Spleen (tissue), 11 donors: ENCODE data around the gene ADARB2. TPM values are rescaled to one million over a fixed set of nuclear protein-coding genes. Genes with fewer than 3 reads are reported as not detected.

Experiments used
- DNase-seq: peaks from one replicate; pipeline ENCODE4 v3.0.0-alpha.2; 2020
- H3K27ac ChIP-seq, 8 donors: fragments of 200-600 bp; sonication (generic) in 7 of 8; 1 replicate in 4 of 8; 2 replicates in 4 of 8; pipeline versions ENCODE4 v1.5.0 to v1.8.0; 2016 to 2021; ENCODE audit warnings: inconsistent platforms in 4 of 8, mild to moderate bottlenecking in 4 of 8, moderate library complexity in 1 of 8
- H3K27me3 ChIP-seq, 7 donors: fragments of 200-600 bp; sonication (generic) in 6 of 7; replicated peaks in 1 of 7; 1 replicate in 4 of 7; 2 replicates in 3 of 7; pipeline versions ENCODE4 v1.5.0 to v1.8.0; 2016 to 2021; ENCODE audit warnings: inconsistent platforms in 3 of 7, mild to moderate bottlenecking in 1 of 7
- H3K36me3 ChIP-seq, 6 donors: fragments of 200-600 bp; sonication (generic) in 5 of 6; 1 replicate in 4 of 6; 2 replicates in 2 of 6; pipeline versions ENCODE4 v1.5.0 to v1.8.0; 2016 to 2021; ENCODE audit warnings: inconsistent platforms in 2 of 6
- H3K4me1 ChIP-seq, 6 donors: fragments of 200-600 bp; sonication (generic) in 5 of 6; 1 replicate in 3 of 6; 2 replicates in 3 of 6; pipeline versions ENCODE4 v1.5.0 to v1.8.0; 2016 to 2021; ENCODE audit warnings: inconsistent platforms in 3 of 6
- H3K4me3 ChIP-seq, 8 donors: fragments of 200-600 bp; sonication (generic) in 7 of 8; 1 replicate in 4 of 8; 2 replicates in 4 of 8; pipeline versions ENCODE4 v1.5.0 to v1.8.0; 2016 to 2021; ENCODE audit warnings: inconsistent platforms in 4 of 8, mild to moderate bottlenecking in 4 of 8, moderate library complexity in 2 of 8
- H3K9me3 ChIP-seq, 8 donors: fragments of 200-600 bp; sonication (generic) in 7 of 8; 1 replicate in 4 of 8; 2 replicates in 4 of 8; pipeline versions ENCODE4 v1.5.0 to v1.8.0; 2016 to 2021; ENCODE audit warnings: inconsistent platforms in 4 of 8
- POLR2A ChIP-seq, 3 donors: fragments of 450-650 bp; IDR thresholded peaks; one replicate each; pipeline ENCODE4 v1.5.1; 2017; ENCODE audit warnings: antibody characterized with exemption in 3 of 3, mild to moderate bottlenecking in 1 of 3
- POLR2AphosphoS5 ChIP-seq, 3 donors: sonication (generic); formaldehyde crosslinking; IDR thresholded peaks; one replicate each; pipeline ENCODE4 v1.5.1; 2017; ENCODE audit warnings: antibody characterized with exemption in 3 of 3
- WGBS, 5 donors: extraction: QIAGEN DNeasy Blood & Tissue Kit in 3 of 5; methylation state at CpG; one replicate each; pipeline versions ENCODE4 v1.1.5 to v1.1.7; 2013 to 2018; 5-methylcytosine and 5-hydroxymethylcytosine counted together
- intact Hi-C: fragments of 100-400 bp; cut with DNase I; formaldehyde crosslinking; loops from one replicate; pipeline ENCODE4 v1.15.0; 2023; ENCODE audit warnings: low total_unique reads
- polyA plus RNA-seq, 3 donors: library from polyadenylated mRNA; stranded (reverse); fragments of 200-250 nt; gene quantifications; one replicate each; pipeline ENCODE4 v1.2.1, GENCODE V29; 2013
- total RNA-seq, 7 donors: library from RNA; depleted of rRNA in 3 of 7; stranded (reverse); fragments of >200 nt in 3 of 7; fragmentation: NEBNext Ultra II Directional in 4 of 7; extraction: Animal tissue kit (Norgen Biotek cat#: 25700) in 4 of 7; gene quantifications; one replicate each; pipeline versions ENCODE4 v1.1.0 to v1.2.1, GENCODE V29; 2016 to 2021
- TF ChIP-seq, protein P1 (sequence below), 11 experiments: fragments of 200-600 bp in 7 of 11; fragments of 450-650 bp in 4 of 11; sonication (generic) in 4 of 11; IDR thresholded peaks in 8 of 11; conservative IDR thresholded peaks in 3 of 11; 1 replicate in 7 of 11; 2 replicates in 4 of 11; pipeline versions ENCODE4 v1.4.0 to v1.8.0; 2016 to 2021; ENCODE audit warnings: antibody characterized with exemption in 11 of 11, inconsistent platforms in 4 of 11, mild to moderate bottlenecking in 1 of 11
- donor health status: healthy with polysubstance abuse.
- donor health status: DM: no; HTN: no; CAD: no; lungs with moderate emphysema.
- donor health status: DM: no; HTN: no; CAD: no.
- donor health status: Bipolar disorder and iron deficiency.
- donor health status: healthy.
- donor health status: DM: no; HTN: no; CAD: no.
- donor health status: DM: yes; HTN: yes; CAD: no.

The ADARB2 gene
- total and polyA plus RNA-seq, 10 donors: 0.05 to 8.1 (median 0.96) TPM

- TF ChIP-seq, protein P1, sequence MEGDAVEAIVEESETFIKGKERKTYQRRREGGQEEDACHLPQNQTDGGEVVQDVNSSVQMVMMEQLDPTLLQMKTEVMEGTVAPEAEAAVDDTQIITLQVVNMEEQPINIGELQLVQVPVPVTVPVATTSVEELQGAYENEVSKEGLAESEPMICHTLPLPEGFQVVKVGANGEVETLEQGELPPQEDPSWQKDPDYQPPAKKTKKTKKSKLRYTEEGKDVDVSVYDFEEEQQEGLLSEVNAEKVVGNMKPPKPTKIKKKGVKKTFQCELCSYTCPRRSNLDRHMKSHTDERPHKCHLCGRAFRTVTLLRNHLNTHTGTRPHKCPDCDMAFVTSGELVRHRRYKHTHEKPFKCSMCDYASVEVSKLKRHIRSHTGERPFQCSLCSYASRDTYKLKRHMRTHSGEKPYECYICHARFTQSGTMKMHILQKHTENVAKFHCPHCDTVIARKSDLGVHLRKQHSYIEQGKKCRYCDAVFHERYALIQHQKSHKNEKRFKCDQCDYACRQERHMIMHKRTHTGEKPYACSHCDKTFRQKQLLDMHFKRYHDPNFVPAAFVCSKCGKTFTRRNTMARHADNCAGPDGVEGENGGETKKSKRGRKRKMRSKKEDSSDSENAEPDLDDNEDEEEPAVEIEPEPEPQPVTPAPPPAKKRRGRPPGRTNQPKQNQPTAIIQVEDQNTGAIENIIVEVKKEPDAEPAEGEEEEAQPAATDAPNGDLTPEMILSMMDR (IDR thresholded peaks at IDR 0.05 in 8 of 11, conservative IDR thresholded peaks at IDR 0.05 in 3 of 11): no peak
- TF ChIP-seq POLR2AphosphoS5 (IDR thresholded peaks at IDR 0.05): no peak
- no peak for TF ChIP-seq POLR2A (IDR thresholded peaks at IDR 0.05)
- WGBS, 5 donors: 51 to 59% (median 53%) methylated on average over 10 of the region's 10 CpGs
- Histone ChIP-seq H3K4me1 (no peaks in the 10 kb centered on the region), H3K36me3 (no peaks in the 10 kb centered on the region), H3K4me3 (no peak overlapping the region), H3K9me3 (no peaks in the 10 kb centered on the region), H3K27ac (no peak overlapping the region), H3K27me3 (peaks cover 0 to 30% (median 0%) of the 10 kb centered on the region in 7 donors)
- intact Hi-C loops: no loop called here
- DNase-seq: no peak
These were observed 443.5 kb downstream of the ADARB2 start for GRCh38 chr10:1293636-1294435.

GRCh38 chr10:1293157-1293556, 444.2 kb downstream of the ADARB2 start:
- Histone ChIP-seq H3K4me1 (peaks cover 0 to 5% (median under 1%) of the 10 kb centered on the region in 6 donors), H3K36me3 (no peaks in the 10 kb centered on the region), H3K27me3 (peaks cover 0 to 30% (median 0%) of the 10 kb centered on the region in 7 donors), H3K27ac (no peak overlapping the region), H3K9me3 (no peaks in the 10 kb centered on the region), H3K4me3 (no peak overlapping the region)
- WGBS, 5 donors: 6 to 18% (median 8%) methylated on average over 5 of the region's 5 CpGs
- intact Hi-C loops: no loop called here
- TF ChIP-seq, protein P1 (IDR thresholded peaks at IDR 0.05 in 8 of 11, conservative IDR thresholded peaks at IDR 0.05 in 3 of 11): no peak
- TF ChIP-seq POLR2AphosphoS5 (IDR thresholded peaks at IDR 0.05) (no peak), POLR2A (IDR thresholded peaks at IDR 0.05) (no peak)
- no peak for DNase-seq

DNA sequence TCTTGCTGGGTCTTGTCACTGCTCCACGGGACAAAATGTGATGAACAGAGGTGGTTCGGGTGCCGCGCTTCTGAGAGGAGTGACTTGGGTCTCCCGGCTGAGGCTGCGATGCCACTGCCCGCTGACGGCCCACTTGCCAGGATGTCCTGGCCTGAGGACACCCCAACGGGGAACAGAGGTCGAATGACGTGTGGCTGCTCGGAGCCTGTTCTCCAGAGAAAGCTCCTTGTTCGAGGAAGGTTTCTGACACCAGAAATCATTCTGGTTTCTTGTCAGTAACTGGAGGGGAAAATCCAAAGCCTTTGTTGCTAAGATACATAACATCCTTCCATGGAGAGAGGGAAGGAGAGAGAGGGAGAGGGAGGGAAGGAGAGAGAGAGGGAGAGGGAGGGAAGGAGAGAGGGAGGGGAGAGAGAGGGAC, 444.7 kb downstream of the ADARB2 start:
- Histone ChIP-seq H3K4me1 (peaks cover 0 to 10% (median 3%) of the 10 kb centered on the region in 6 donors), H3K36me3 (no peaks in the 10 kb centered on the region), H3K9me3 (no peaks in the 10 kb centered on the region), H3K27ac (no peak overlapping the region), H3K4me3 (no peak overlapping the region), H3K27me3 (peaks cover 0 to 25% (median 0%) of the 10 kb centered on the region in 7 donors)
- WGBS, 5 donors: 73 to 88% (median 77%) methylated on average over 13 of the region's 13 CpGs
- intact Hi-C loops: no loop called here
- TF ChIP-seq POLR2AphosphoS5 (IDR thresholded peaks at IDR 0.05): no peak
- no peak for TF ChIP-seq POLR2A (IDR thresholded peaks at IDR 0.05)
- TF ChIP-seq, protein P1 (IDR thresholded peaks at IDR 0.05 in 8 of 11, conservative IDR thresholded peaks at IDR 0.05 in 3 of 11): no peak
- peak; percentile 70 for DNase-seq
